Smooth muscle cell (in vitro differentiated cells): ENCODE data around the gene RAI14. TPM values are rescaled to one million over a fixed set of nuclear protein-coding genes. Genes with fewer than 3 reads are reported as not detected.

Source experiments
- DNase-seq: peaks from one replicate; lab custom pipeline; 2025; ENCODE audit not compliant: unreplicated experiment; lab: John Stamatoyannopoulos, UW
- H2AFZ ChIP-seq: fragments of 200-600 bp; sonication (generic); 2 replicates; pipeline ENCODE4 v1.6.0; 2016; ENCODE audit warnings: antibody characterized with exemption, low read depth, mild to moderate bottlenecking
- H3F3A ChIP-seq: fragments of 200-600 bp; sonication (generic); 2 replicates; pipeline ENCODE4 v1.6.0; 2017; ENCODE audit warnings: antibody characterized with exemption, low read depth
- H3K27ac ChIP-seq: fragments of 200-600 bp; sonication (generic); 2 replicates; pipeline ENCODE4 v1.5.1; 2016; ENCODE audit warnings: low read depth, mild to moderate bottlenecking
- H3K27me3 ChIP-seq: fragments of 200-600 bp; sonication (generic); 2 replicates; pipeline ENCODE4 v1.6.1; 2016; ENCODE audit warnings: low read depth, mild to moderate bottlenecking
- H3K36me3 ChIP-seq: fragments of 200-600 bp; sonication (generic); 2 replicates; pipeline ENCODE4 v1.5.1; 2016; ENCODE audit warnings: low read depth
- H3K4me1 ChIP-seq: fragments of 200-600 bp; sonication (generic); 2 replicates; pipeline ENCODE4 v1.5.1; 2016; ENCODE audit warnings: low read depth
- H3K4me2 ChIP-seq: fragments of 200-600 bp; sonication (generic); 2 replicates; pipeline ENCODE4 v1.6.0; 2016; ENCODE audit warnings: mild to moderate bottlenecking
- H3K4me3 ChIP-seq: fragments of 200-600 bp; sonication (generic); 2 replicates; pipeline ENCODE4 v1.5.1; 2016; ENCODE audit warnings: mild to moderate bottlenecking
- H3K79me2 ChIP-seq: fragments of 200-600 bp; sonication (generic); 2 replicates; pipeline ENCODE4 v1.6.0; 2016; ENCODE audit warnings: low read depth, mild to moderate bottlenecking
- H3K9ac ChIP-seq: fragments of 200-600 bp; sonication (generic); 2 replicates; pipeline ENCODE4 v1.6.0; 2016; ENCODE audit warnings: low read depth
- H3K9me3 ChIP-seq: fragments of 200-600 bp; sonication (generic); replicated peaks from 2 replicates; pipeline ENCODE4 v1.5.1; 2016; ENCODE audit warnings: low read depth
- H4K20me1 ChIP-seq: fragments of 200-600 bp; sonication (generic); 2 replicates; pipeline ENCODE4 v1.6.0; 2016; ENCODE audit warnings: low read depth
- WGBS: methylation state at CpG from one replicate; pipeline ENCODE4 v1.1.7; 2016; ENCODE audit warnings: low lambda C conversion rate; 5-methylcytosine and 5-hydroxymethylcytosine counted together
- polyA plus RNA-seq: library from polyadenylated mRNA; unstranded; fragments of >200 nt; fragmentation: Nextera tagmentation; extraction: Ambion mirVana; gene quantifications from 2 replicates; pipeline ENCODE4 v1.2.1, GENCODE V29; 2016
- total RNA-seq: library from RNA; depleted of rRNA; stranded (reverse); fragments of >200 nt; gene quantifications from 2 replicates; pipeline ENCODE4 v1.2.3, GENCODE V29; 2014
- TF ChIP-seq, protein P1 (sequence below): fragments of 200-600 bp; sonication (generic); IDR thresholded peaks from 2 replicates; pipeline ENCODE4 v1.5.1; 2017; ENCODE audit warnings: borderline replicate concordance, mild to moderate bottlenecking, antibody characterized with exemption; ENCODE audit not compliant: insufficient read depth, poor library complexity, severe bottlenecking

RAI14 gene
- total and polyA plus RNA-seq, 2 experiments from 2014 or later = 111 to 209 TPM

DNA sequence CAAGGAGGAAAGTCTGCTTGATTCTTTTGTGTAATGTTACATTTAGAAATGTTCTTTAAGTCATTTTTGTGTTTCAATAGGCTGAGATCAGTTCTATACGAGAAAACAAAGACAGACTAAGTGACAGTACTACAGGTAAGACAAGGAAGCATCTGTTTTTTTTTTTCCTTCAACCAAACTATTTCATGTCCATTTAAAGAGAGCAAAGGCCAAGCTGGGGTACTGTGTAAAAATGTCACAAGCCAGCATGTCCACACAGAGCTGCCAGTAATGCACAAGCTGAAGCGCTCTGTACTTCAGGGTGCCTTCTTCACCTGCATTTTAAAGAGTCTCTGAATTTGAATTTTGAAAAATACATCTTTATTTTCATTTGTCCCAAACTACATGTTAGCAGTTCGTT lies 162.6 kb downstream of the RAI14 start:
- H3K36me3 ChIP-seq = peaks cover 45% of the 10 kb centered on the region

DNA sequence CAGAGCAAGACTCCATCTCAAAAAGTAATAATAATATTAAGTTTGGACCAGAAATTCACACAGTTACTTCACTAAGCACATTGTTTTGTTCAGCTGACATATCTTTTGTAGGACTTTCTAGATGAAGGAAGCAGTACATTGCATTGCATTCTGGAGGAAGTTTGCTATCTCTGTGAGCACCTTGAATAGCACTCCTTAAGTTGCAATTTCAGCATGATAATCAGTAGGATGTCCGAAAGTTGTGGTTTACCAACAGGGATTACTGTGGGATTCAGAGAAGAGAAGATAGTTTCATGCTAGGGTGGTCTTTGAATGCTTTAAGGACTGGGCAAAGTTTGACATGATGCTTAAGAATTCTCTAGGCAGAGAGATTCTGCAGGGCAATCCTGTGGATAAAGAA lies 164.5 kb downstream of the RAI14 start:
- 78% methylated on average over 1 of the region's 1 CpG for WGBS
- Histone ChIP-seq H2AFZ (no peak overlapping the region), H3F3A (no peaks in the 10 kb centered on the region), H3K27me3 (no peaks in the 10 kb centered on the region), H3K4me2 (no peak overlapping the region), H3K9me3 (no peaks in the 10 kb centered on the region), H4K20me1 (peaks cover 10% of the 10 kb centered on the region), H3K9ac (no peak overlapping the region), H3K36me3 (peaks cover 43% of the 10 kb centered on the region), H3K79me2 (no peaks in the 10 kb centered on the region), H3K27ac (no peak overlapping the region), H3K4me3 (no peak overlapping the region), H3K4me1 (no peaks in the 10 kb centered on the region)
- DNase-seq = no peak
- TF ChIP-seq, protein P1, sequence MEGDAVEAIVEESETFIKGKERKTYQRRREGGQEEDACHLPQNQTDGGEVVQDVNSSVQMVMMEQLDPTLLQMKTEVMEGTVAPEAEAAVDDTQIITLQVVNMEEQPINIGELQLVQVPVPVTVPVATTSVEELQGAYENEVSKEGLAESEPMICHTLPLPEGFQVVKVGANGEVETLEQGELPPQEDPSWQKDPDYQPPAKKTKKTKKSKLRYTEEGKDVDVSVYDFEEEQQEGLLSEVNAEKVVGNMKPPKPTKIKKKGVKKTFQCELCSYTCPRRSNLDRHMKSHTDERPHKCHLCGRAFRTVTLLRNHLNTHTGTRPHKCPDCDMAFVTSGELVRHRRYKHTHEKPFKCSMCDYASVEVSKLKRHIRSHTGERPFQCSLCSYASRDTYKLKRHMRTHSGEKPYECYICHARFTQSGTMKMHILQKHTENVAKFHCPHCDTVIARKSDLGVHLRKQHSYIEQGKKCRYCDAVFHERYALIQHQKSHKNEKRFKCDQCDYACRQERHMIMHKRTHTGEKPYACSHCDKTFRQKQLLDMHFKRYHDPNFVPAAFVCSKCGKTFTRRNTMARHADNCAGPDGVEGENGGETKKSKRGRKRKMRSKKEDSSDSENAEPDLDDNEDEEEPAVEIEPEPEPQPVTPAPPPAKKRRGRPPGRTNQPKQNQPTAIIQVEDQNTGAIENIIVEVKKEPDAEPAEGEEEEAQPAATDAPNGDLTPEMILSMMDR = no peak

More for the DNA sequence above, 162.6 kb downstream of the RAI14 start:
- H3K9me3 ChIP-seq = no peaks in the 10 kb centered on the region
- no peak overlapping the region for H3K27ac ChIP-seq
- WGBS = 97% methylated on average over 3 of the region's 3 CpGs
- no peaks in the 10 kb centered on the region for H3K4me1 ChIP-seq
- H3K27me3 ChIP-seq = no peaks in the 10 kb centered on the region
- no peak for DNase-seq
- no peak overlapping the region for H3K4me2 ChIP-seq
- no peak overlapping the region for H2AFZ ChIP-seq
- H3K9ac ChIP-seq = no peak overlapping the region
- no peak overlapping the region for H3K4me3 ChIP-seq
- peaks cover 10% of the 10 kb centered on the region for H4K20me1 ChIP-seq
- H3F3A ChIP-seq = no peaks in the 10 kb centered on the region
- TF ChIP-seq, protein P1 = no peak
- H3K79me2 ChIP-seq = no peaks in the 10 kb centered on the region

GRCh38 chr5:34822956-34823715 lies 167.0 kb downstream of the RAI14 start:
- no peaks in the 10 kb centered on the region for H3K27me3 ChIP-seq
- no peak overlapping the region for H2AFZ ChIP-seq
- TF ChIP-seq, protein P1 = no peak
- H3K4me3 ChIP-seq = no peak overlapping the region
- peaks cover 18% of the 10 kb centered on the region for H4K20me1 ChIP-seq
- 91% methylated on average over 8 of the region's 8 CpGs for WGBS
- H3K27ac ChIP-seq = peak overlapping the region; percentile 27
- H3K4me1 ChIP-seq = no peaks in the 10 kb centered on the region
- H3K36me3 ChIP-seq = peaks cover 58% of the 10 kb centered on the region
- H3F3A ChIP-seq = peaks cover 13% of the 10 kb centered on the region
- H3K79me2 ChIP-seq = no peaks in the 10 kb centered on the region
- DNase-seq = no peak
- no peak overlapping the region for H3K4me2 ChIP-seq
- no peaks in the 10 kb centered on the region for H3K9me3 ChIP-seq
- H3K9ac ChIP-seq = no peak overlapping the region

DNA sequence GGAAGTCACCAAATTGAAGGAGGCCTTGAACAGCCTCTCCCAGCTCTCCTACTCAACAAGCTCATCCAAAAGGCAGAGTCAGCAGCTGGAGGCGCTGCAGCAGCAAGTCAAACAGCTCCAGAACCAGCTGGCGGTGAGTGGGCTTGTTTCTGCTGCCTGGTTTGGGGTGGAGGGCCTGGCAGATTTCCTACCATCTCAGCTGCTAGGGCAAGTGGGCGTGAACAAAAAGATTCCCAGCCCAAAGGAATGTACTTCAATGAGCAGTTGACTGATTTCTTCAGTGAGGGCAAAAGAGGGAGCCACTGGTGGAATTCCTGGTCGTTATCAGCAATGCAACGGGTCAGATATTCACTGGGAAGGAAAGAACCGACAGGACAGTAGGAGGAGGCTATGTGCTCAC lies 170.2 kb downstream of the RAI14 start:
- Histone ChIP-seq H3F3A (peaks cover 14% of the 10 kb centered on the region), H3K4me1 (no peaks in the 10 kb centered on the region), H3K27me3 (no peaks in the 10 kb centered on the region), H3K36me3 (peaks cover 61% of the 10 kb centered on the region), H4K20me1 (peaks cover 8% of the 10 kb centered on the region), H3K79me2 (no peaks in the 10 kb centered on the region), H3K27ac (peak overlapping the region; percentile 10), H3K4me2 (no peak overlapping the region), H3K9me3 (no peaks in the 10 kb centered on the region), H2AFZ (no peak overlapping the region), H3K4me3 (no peak overlapping the region), H3K9ac (no peak overlapping the region)
- DNase-seq = no peak
- TF ChIP-seq, protein P1 = no peak
- WGBS = 80% methylated on average over 6 of the region's 6 CpGs
